Suppressor macrophage (primary cell): ENCODE results near the gene SH3GLB1.

Experiments used
- DNase-seq, 4 experiments: peaks; one replicate each; pipeline ENCODE4 v3.0.0-alpha.2; 2020 to 2022

SH3GLB1 gene

DNA sequence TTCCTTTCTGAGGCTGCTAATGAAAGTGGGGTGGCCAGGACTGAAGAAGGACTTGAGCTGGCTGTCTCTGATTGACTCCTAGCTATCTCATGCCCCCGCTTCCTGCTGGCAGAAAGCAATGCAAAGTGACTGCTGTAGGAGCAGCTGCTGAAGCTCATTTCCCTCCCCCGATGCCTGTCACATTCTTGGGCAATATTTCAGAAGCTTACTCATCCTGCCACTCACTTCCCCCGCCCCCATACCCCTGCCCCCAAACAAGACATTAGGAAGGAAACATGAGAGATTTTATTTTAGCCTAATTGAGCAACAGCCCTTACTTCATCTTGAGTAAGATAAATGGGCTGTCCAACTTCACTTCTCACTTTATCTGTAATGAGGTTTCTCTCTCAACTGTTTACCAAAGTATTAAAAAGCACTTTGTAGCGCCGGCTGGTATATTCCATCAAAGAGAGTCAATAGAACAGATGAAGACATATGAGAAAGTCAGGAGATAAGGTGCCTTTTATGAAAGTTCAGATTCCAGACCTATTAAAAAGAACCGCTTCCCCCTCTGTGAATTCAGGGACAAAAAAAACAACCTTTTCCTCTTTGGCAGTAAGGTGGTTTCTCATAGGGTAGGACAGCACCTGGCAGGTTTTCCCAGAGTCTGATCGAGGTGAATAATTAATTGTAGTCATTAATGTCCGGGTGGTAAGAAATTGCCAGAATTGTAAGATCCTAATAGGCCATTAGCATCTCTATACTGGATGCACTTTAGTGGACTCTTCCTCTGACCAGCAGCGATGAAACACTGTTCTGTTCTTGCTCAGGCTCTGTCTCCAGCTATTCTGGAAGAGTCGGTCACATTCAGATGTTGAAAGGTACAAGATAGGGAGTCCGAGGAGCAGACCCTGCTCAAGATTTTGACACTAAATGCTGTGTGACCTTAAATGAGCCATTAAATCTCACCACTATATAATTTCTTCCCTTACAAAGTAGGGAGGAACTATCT, 70.2 kb downstream of the SH3GLB1 start:
- DNase-seq: peak; percentile 91 to 98 (median 96)

DNA sequence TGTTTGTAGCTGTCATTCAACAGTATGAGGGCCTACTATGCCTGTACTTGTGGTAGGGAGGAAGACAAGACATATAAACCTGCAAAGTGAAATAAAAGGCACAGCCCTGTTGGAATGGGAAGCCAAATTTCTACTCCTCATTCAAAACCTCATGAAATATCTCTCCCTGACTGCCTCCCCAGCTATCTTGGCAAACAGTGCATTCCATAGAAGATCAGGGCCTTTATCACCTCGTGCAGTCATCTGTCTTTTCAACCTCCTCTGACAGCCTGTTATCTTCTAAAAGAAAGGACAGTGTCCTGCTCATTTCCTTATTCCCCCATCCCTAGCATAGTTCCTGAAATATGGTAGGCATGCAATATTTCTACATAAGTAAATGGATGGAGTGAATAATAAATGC, 71.0 kb downstream of the SH3GLB1 start:
- peak in 2 of 4 experiments; percentile 20 to 44 for DNase-seq

- no peak for DNase-seq
These were observed 71.7 kb downstream of the SH3GLB1 start for GRCh38 chr1:86776108-86776507.

- DNase-seq: no peak
These were observed 74.3 kb downstream of the SH3GLB1 start for GRCh38 chr1:86778569-86779239.

- no peak for DNase-seq
These were observed 75.2 kb downstream of the SH3GLB1 start for GRCh38 chr1:86779308-86780191.

DNA sequence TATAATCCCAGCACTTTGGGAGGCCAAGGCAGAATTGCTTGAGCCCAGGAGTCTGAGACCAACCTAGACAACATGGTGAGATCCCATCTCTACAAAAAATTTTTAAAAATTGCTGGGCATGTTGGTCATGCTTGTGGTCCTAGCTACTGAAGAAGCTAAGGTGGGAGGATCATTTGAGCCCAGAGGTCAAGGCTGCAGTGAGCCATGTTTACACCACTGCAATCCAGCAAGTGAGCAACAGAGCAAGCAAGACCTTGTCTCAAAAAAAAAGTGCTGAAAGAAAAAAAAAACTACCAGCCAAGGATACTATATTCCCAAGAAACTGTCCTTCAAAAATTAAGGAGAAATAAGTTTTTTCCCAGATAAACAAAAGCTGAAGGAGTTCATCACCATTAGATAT, 78.1 kb downstream of the SH3GLB1 start:
- DNase-seq: no peak

- DNase-seq: peak in 3 of 4 experiments; percentile 23 to 44 (median 44)
These were observed 83.2 kb downstream of the SH3GLB1 start for GRCh38 chr1:86787621-86788020.

DNA sequence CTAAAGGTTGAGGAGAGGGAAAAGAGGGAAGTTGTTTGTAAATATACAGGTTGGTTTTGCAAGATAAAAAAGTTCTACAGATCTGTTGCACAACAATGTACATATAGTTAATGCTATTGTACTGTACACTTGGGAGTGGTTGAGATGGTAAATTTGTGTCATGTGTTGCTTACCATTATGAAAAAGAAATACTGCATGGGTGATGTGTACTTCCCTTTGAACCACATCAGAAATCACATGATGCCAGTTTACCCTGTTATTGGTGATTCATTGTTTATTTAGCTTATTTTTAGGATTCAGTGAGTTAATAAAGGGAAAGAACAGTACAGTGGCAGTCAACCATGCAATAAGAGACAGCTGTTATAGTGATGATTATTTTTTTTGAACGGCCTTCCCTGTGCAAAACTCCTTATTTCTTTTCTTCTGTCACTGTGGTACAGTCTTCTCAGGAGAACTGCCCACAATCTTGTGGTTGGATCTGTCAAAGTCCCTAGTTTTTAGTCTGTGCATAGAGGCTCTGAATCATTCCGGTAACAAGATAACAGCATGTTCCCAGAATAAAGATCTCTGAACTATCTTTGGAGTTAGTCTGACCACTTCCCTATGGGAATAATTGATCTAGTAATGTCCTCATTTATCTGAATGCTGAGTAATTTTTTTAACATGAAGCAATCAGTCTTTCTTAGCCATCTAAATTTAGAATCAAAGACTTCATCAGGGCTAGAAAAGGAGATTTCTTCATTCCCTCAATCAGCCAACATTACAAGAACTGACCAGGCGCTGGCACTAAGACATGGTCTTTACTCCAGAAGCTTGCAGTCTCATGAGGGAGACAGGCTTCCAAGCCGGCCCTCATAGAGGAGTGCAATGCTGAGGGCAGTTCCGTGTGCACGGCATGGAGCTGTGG, 84.2 kb downstream of the SH3GLB1 start:
- DNase-seq: peak; percentile 40 to 90 (median 70)

DNA sequence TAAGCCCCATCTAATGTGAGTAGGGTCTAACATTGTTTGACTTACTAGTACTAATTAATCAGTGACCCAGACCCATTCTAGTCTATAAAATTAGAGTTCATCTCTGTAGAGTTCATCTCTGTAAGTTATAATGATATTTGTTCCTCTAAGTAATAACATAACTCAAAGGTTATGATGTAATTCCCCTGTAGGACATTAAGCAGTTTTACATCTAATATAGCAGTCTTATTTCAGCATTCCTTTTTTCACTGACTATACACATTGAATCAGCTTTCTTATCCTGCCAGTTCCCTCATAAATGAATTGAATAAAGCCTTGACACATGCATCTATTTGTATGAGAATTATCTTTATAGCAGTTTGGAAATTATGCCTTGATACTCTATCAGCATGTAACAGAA, 90.9 kb downstream of the SH3GLB1 start:
- no peak for DNase-seq
